H1 (cell line): ENCODE measurements around the gene EBF3. TPM values are rescaled to one million over a fixed set of nuclear protein-coding genes. Genes with fewer than 3 reads are reported as not detected.

Experiments used
- CHD2 ChIP-seq: IDR thresholded peaks from 2 replicates; pipeline ENCODE4 v1.6.1; 2012; ENCODE audit warnings: low read length, improper control_type of control experiment
- EP300 ChIP-seq, 2 experiments: IDR thresholded peaks; 1 replicate in 1 of 2; 2 replicates in 1 of 2; pipeline ENCODE4 v1.6.1; 2011 to 2012; ENCODE audit warnings: low read depth in 2 of 2, low read length in 2 of 2, mild to moderate bottlenecking in 2 of 2, borderline replicate concordance in 1 of 2, inconsistent platforms in 1 of 2, moderate library complexity in 1 of 2
- POLR2A ChIP-seq, 2 experiments: IDR thresholded peaks; 1 replicate in 1 of 2; 2 replicates in 1 of 2; pipeline ENCODE4 v1.6.1; 2011; ENCODE audit warnings: low read depth in 2 of 2, low read length in 2 of 2, mild to moderate bottlenecking in 2 of 2; ENCODE audit errors: control extremely low read depth in 1 of 2
- RAD21 ChIP-seq, 2 experiments: IDR thresholded peaks in 1 of 2; conservative IDR thresholded peaks in 1 of 2; 2 replicates each; pipeline ENCODE4 v1.6.1; 2011; ENCODE audit warnings: low read depth in 2 of 2, low read length in 2 of 2, improper control_type of control experiment in 1 of 2, inconsistent platforms in 1 of 2, mild to moderate bottlenecking in 1 of 2, moderate library complexity in 1 of 2
- RFX5 ChIP-seq: IDR thresholded peaks from 2 replicates; pipeline ENCODE4 v1.6.1; 2011; ENCODE audit warnings: low read depth, low read length, improper control_type of control experiment, borderline replicate concordance
- RXRA ChIP-seq: IDR thresholded peaks from 2 replicates; pipeline ENCODE4 v1.6.1; 2011; ENCODE audit warnings: low read depth, mild to moderate bottlenecking, low read length, moderate library complexity; ENCODE audit not compliant: insufficient read depth
- SIX5 ChIP-seq: IDR thresholded peaks from 2 replicates; pipeline ENCODE4 v1.6.1; 2011; ENCODE audit warnings: mild to moderate bottlenecking, low read depth, low read length
- SP4 ChIP-seq: IDR thresholded peaks from 2 replicates; pipeline ENCODE4 v1.6.1; 2012; ENCODE audit warnings: low read length, inconsistent platforms
- TCF12 ChIP-seq: IDR thresholded peaks from 2 replicates; pipeline ENCODE4 v1.6.1; 2011; ENCODE audit warnings: low read depth, mild to moderate bottlenecking, low read length
- polyA plus RNA-seq, 7 experiments: library from polyadenylated mRNA; depleted of rRNA in 3 of 7; stranded (reverse) in 5 of 7; unstranded in 2 of 7; fragments of >200 nt in 5 of 7; fragments of 200-250 nt in 2 of 7; gene quantifications; 1 replicate in 5 of 7; 2 replicates in 1 of 7; 4 replicates in 1 of 7; pipeline versions ENCODE4 v1.2.1 to v1.2.3, GENCODE V29; 2011 to 2013; ENCODE audit warnings: missing spikeins in 2 of 7, mixed read lengths in 2 of 7
- total RNA-seq: library from RNA; stranded (reverse); fragmentation: NEBNext Ultra II Directional; extraction: Animal tissue kit (Norgen Biotek cat#: 25700); gene quantifications from 2 replicates; pipeline ENCODE4 v1.2.1, GENCODE V29; 2021

The EBF3 gene
- total and polyA plus RNA-seq, 2 of the 8 experiments (the other 6 are each of a cell fraction or from before 2014, with no cell fraction given), result 0.08 to 0.26 TPM

- no peak for TF ChIP-seq TCF12
- TF ChIP-seq RXRA, result no peak
- no peak for TF ChIP-seq EP300 (IDR thresholded peaks at IDR 0.05; ENCODE audit: borderline replicate concordance in 1 of 2, low read depth in 2 of 2, low read length in 2 of 2)
- no peak for TF ChIP-seq POLR2A (IDR thresholded peaks at IDR 0.05; ENCODE audit: control extremely low read depth in 1 of 2, low read depth in 2 of 2, low read length in 2 of 2)
- TF ChIP-seq RAD21 (IDR thresholded peaks at IDR 0.05 in 1 of 2, conservative IDR thresholded peaks at IDR 0.05 in 1 of 2; ENCODE audit: low read depth in 2 of 2, low read length in 2 of 2), result no peak
- TF ChIP-seq SIX5, result no peak
- no peak for TF ChIP-seq CHD2
- no peak for TF ChIP-seq SP4
- TF ChIP-seq RFX5, result no peak
Measured at GRCh38 chr10:129919358-129919757, 44.7 kb downstream of the EBF3 start (continued).
